ENCODE results near the gene SFMBT1. TPM values are rescaled to one million over a fixed set of nuclear protein-coding genes. Genes with fewer than 3 reads are reported as not detected.

The SFMBT1 gene
- total and polyA plus RNA-seq, 2 experiments from 2014 or later, result 5.3 to 24.0 TPM

- Mint-ChIP-seq H3K27me3 (ENCODE audit: insufficient read depth, low read depth, poor library complexity) (peaks cover 6% of the 10 kb centered on the region), H3K9me3 (no peaks in the 10 kb centered on the region), H3K4me3 (no peak overlapping the region), H3K36me3 (ENCODE audit: low read depth) (no peaks in the 10 kb centered on the region), H3K27ac (no peak overlapping the region), H3K4me1 (peaks cover 41% of the 10 kb centered on the region)
- Histone ChIP-seq H3K4me2 (no peak overlapping the region), H3K4me3 (no peak overlapping the region), H3F3A (replicated peaks; ENCODE audit: low read depth) (no peaks in the 10 kb centered on the region), H4K20me1 (replicated peaks; ENCODE audit: insufficient read depth) (no peaks in the 10 kb centered on the region), H3K27ac (ENCODE audit: low read depth) (no peak overlapping the region), H3K27me3 (ENCODE audit: insufficient read depth) (no peaks in the 10 kb centered on the region), H3K4me1 (ENCODE audit: insufficient read depth) (peaks cover 23% of the 10 kb centered on the region), H3K36me3 (ENCODE audit: insufficient read depth) (no peaks in the 10 kb centered on the region), H3K9me2 (ENCODE audit: insufficient read depth) (0 out of 2 replicates have a peak, but pooled peaks cover 3% of the 10 kb centered on the region), H3K79me2 (replicated peaks; ENCODE audit: insufficient read depth) (peaks cover 22% of the 10 kb centered on the region), H2AFZ (no peak overlapping the region)
- ATAC-seq, result no peak
- no peak for DNase-seq (ENCODE audit: low spot score)
- TF ChIP-seq JUNB (IDR thresholded peaks at IDR 0.05; ENCODE audit: unreplicated experiment) (no peak), EZH2 (IDR thresholded peaks at IDR 0.05; ENCODE audit: low read depth, unreplicated experiment) (no peak)
Measured at GRCh38 chr3:53016236-53016635, 29.6 kb downstream of the SFMBT1 start.

GRCh38 chr3:53011324-53011723 lies 34.5 kb downstream of the SFMBT1 start:
- no peak for ATAC-seq
- H3K79me2 ChIP-seq (replicated peaks; ENCODE audit: insufficient read depth), result peaks cover 30% of the 10 kb centered on the region

More at GRCh38 chr3:53011324-53011723, 34.5 kb downstream of the SFMBT1 start:
- no peak overlapping the region for H3K27ac ChIP-seq (ENCODE audit: low read depth)
- no peak overlapping the region for H2AFZ ChIP-seq
- H3K4me2 ChIP-seq, result no peak overlapping the region
- no peaks in the 10 kb centered on the region for H3K9me2 ChIP-seq (ENCODE audit: insufficient read depth)
- no peak for TF ChIP-seq ZNF462 (CRISPR knock-in tag; IDR thresholded peaks at IDR 0.05)
- no peak for TF ChIP-seq REST (IDR thresholded peaks at IDR 0.05; ENCODE audit: unreplicated experiment)
- TF ChIP-seq JUNB (IDR thresholded peaks at IDR 0.05; ENCODE audit: unreplicated experiment), result no peak
- no peak for TF ChIP-seq STAT1 (IDR thresholded peaks at IDR 0.05; ENCODE audit: unreplicated experiment)
- TF ChIP-seq EZH2 (IDR thresholded peaks at IDR 0.05; ENCODE audit: low read depth, unreplicated experiment), result no peak
- TF ChIP-seq NANOG (IDR thresholded peaks at IDR 0.05; ENCODE audit: borderline replicate concordance), result no peak
- TF ChIP-seq CTCF (conservative IDR thresholded peaks at IDR 0.05; ENCODE audit: low read depth in 2 of 2), result no peak
- TF ChIP-seq EZH2phosphoT487 (IDR thresholded peaks at IDR 0.05; ENCODE audit: unreplicated experiment), result no peak
- TF ChIP-seq ZNF331 (CRISPR knock-in tag; IDR thresholded peaks at IDR 0.05; ENCODE audit: low read depth), result no peak
- TF ChIP-seq ZNF114 (CRISPR knock-in tag; IDR thresholded peaks at IDR 0.05), result no peak
- no peak for TF ChIP-seq CREB1 (CRISPR knock-in tag; IDR thresholded peaks at IDR 0.05; ENCODE audit: low read depth)
- Mint-ChIP-seq H3K4me1 (peaks cover 28% of the 10 kb centered on the region), H3K4me3 (no peak overlapping the region), H3K27ac (no peak overlapping the region), H3K27me3 (ENCODE audit: insufficient read depth, low read depth, poor library complexity) (peaks cover 4% of the 10 kb centered on the region), H3K36me3 (ENCODE audit: low read depth) (no peaks in the 10 kb centered on the region), H3K9me3 (no peaks in the 10 kb centered on the region)
- peaks cover 19% of the 10 kb centered on the region for H3K4me1 ChIP-seq (ENCODE audit: insufficient read depth)
- H3K36me3 ChIP-seq (ENCODE audit: insufficient read depth), result no peaks in the 10 kb centered on the region
- DNase-seq (ENCODE audit: low spot score), result no peak
- H3K4me3 ChIP-seq, result no peak overlapping the region
- no peaks in the 10 kb centered on the region for H3K27me3 ChIP-seq (ENCODE audit: insufficient read depth)
- H4K20me1 ChIP-seq (replicated peaks; ENCODE audit: insufficient read depth), result no peaks in the 10 kb centered on the region
- no peaks in the 10 kb centered on the region for H3F3A ChIP-seq (replicated peaks; ENCODE audit: low read depth)

All from GM23338 (cell line).